Skin of body (tissue), 2 donors: Measurements from ENCODE around the gene CAD. TPM values are rescaled to one million over a fixed set of nuclear protein-coding genes. Genes with fewer than 3 reads are reported as not detected.

Experiments
- DNase-seq: peaks from one replicate; lab custom pipeline; 2025; lab: John Stamatoyannopoulos, UW
- total RNA-seq: library from RNA; depleted of rRNA; stranded (reverse); fragments of >200 nt; gene quantifications from one replicate; pipeline ENCODE4 v1.2.3, GENCODE V29; 2014

Gene CAD
- total RNA-seq, 1 donor from 2014 or later, result 35.2 TPM

DNA sequence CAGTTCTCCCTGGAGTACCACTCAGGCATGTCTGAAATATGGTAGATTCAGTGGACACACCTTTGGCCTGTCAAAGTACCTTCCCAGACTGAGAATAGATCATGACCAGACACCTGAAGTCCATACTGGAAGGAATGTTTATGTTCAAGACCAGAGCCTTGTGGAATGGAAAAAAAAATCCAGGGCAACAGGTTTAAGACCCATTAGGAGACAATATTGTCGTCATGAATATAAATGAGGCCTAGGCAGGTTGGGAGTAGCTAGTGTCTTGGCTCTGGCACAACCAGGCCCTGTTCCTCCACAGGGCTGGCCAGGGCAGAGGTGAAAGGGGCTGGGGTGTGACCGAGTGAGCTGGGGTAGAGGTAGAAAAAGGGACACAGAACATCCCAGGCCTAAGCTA lies 18.5 kb upstream of the CAD start:
- DNase-seq, result no peak

GRCh38 chr2:27199241-27199640 lies 17.9 kb upstream of the CAD start:
- no peak for DNase-seq

DNA sequence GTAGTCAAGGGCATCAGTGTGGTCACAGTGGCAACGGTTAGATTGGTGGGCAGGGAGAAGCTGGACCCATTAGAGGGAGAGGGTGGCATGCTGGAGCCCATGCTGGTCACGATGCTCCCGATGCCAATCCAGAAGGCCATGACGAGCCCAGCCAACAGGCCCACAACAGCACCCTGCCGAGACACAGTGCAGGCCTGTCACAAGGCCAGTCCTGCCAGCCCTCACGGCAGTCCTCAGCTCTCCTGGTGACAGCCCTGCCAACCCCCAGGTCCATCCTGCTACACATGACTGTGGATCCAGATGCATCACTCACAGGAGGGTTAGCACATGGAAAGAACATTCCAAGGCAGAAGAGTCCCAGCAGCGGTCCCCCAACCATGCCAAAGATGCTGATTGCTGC lies 15.5 kb upstream of the CAD start:
- DNase-seq, result no peak

DNA sequence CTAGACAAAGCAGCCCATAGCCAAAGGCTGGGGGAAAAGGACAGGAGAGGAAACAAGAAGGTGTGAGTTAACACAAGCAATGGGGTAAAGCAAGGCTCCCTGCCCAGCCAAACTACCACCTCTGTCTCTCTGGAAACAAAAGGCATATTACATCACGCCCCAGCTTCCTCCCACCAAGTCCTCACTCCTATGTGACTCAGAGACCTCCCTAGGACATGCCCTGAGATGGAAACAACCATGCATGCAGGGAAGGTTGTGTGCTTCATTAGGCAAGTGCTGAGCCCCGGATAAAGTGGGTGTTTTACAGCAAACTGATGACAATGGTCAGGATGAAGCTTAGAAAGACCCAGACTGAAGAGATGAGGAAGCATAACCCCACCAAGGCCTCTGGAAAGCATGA lies 14.3 kb upstream of the CAD start:
- no peak for DNase-seq

DNA sequence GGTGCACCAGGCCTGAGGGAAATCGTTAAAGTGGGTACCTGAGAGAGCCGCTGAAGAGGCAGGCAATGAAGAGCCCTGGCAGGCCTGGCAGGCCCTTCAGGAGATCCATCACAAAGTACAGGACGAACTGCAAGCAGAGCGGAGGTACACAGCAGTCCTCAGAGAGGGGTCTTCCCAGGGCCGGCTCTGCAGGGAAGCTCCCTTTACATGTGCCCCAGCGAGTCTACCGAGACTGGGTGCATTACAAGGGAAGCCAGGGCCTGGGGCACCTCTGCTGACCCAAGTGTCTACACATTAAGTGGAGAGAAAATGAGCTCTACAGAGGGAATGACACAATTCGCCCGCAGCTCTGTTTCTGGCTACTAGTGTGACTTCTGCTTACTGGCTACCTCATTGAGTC lies 13.4 kb upstream of the CAD start:
- DNase-seq, result no peak

DNA sequence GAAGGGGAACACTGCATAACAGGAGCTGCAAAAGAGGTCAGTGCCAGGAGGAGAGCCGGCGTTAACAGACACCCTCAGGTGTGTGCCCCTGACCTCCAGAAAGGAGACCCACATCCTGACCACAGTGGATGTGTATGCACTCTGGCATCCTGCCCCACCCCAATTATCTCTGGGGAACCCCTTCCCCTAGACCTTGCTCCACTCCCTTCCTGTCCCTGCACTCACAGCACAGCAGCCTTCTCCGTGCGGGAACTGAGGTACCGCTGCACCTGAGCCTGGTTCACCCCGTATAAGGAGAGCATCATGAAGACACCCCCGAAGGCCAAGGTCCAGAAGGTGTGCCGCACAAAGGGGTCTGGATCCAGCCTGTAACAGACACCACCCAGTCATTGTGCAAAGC lies 12.6 kb upstream of the CAD start:
- DNase-seq, result no peak

DNA sequence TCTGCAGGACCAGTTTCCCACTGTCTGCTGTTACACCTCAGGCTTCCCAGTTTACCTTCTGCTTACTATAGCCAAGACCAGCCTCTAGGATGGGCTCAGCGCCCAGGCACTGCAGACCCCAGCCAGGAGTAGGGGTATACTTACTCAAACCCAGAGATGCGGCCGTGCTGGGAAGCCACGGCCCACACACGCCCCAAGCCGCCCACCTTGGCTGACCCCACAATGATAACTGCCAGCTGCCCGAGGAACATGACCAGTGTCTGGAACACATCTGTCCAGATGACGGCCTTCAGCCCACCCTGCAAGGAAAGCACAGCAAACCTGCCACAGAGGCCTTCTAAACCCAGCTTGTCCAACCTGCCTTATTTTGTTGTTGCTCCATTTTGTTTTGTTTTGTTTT lies 12.0 kb upstream of the CAD start:
- no peak for DNase-seq

DNA sequence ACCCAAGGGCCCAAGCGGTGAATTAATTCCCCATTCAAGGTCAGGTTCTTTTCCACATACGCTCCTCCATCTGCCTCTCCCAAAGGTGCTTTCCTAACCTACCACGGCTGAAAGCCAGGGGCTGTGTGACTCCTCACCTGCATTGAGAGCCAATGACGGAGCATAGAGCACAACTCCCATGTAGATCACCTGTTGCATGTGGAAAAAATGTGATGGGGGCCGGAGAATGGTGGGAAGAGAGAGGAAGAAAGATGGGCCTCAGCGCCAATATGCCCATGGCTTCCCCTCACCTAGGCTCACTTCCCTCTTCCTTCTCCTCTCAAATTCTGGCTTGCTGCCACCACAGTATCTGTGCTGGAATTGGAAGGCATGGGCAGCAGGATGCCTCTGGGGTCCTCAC lies 10.8 kb upstream of the CAD start:
- DNase-seq, result no peak

DNA sequence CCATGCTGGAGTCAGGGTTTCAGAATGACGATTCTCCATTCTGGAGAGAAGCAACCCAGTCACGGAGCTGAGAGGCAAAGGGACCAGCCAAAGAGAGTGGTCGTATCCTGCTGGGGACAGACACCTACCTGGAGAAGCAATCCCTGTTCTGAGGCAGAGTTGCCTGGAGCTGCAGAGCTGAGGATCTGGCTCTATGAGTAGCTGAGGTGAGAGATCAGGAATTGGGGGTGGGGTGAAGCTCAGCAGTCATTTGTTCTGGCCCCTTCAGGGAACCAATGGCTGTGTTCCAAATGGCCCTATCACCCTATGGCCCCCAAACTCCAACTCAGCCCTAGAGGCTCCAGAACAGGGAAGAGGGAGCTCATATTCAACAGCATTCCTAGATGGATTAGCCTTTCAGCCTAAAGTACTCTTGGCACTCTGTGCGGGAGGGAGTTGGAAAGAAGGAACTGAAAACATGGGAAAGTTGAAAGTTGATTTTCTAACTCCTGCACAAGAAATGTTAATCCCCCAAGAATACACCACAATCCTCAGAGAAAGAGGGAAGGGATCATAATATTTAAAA lies 8.6 kb upstream of the CAD start:
- no peak for DNase-seq

DNA sequence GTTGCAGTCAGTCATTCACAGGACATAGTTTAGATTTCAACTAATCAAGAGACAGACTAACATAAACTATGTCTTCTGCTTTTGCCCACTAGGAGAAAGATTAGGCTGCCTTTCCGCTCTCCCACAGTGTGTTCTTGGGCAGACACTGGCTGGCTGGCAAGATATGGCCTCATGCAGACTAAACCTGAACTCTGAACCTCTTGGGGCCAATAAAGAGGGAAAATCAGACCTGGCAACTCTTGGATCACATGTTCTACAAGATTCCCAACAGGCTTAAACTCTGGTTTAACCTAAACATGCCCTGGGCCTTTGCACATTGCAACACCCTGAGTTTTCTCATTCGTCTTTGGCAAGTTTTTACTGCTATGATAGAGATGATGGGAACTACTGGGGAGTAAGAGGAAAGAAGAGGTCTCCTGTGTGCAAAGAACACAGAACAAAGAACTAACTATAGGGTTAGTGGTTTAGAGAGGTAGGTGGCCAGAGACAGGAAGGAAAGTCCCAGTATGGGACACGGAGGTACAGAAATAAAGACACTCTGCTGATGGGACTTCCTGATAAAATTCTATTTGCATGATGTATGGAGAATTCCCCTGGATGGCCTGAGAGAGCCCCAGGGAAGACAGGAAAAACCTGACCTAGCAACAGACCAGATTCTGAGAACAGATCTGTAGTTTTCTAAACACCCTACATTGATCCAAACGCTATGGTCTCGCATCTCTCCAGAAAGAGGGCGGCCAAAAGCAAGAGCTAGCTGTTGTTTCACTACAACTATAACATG lies 7.4 kb upstream of the CAD start:
- DNase-seq, result no peak

GRCh38 chr2:27211241-27211942 lies 5.8 kb upstream of the CAD start:
- DNase-seq, result no peak

GRCh38 chr2:27211943-27212625 lies 5.1 kb upstream of the CAD start, which contains the start of the genes ATRAID and SLC5A6:
Gene ATRAID, plus strand, starts transcription at chr2:27212041. Its CDS starts 328 bp downstream, at chr2:27212369.
Gene SLC5A6, minus strand, starts transcription at chr2:27212268. Its CDS starts 4,618 bp downstream, at chr2:27207650.
- DNase-seq, result peak; percentile 80

DNA sequence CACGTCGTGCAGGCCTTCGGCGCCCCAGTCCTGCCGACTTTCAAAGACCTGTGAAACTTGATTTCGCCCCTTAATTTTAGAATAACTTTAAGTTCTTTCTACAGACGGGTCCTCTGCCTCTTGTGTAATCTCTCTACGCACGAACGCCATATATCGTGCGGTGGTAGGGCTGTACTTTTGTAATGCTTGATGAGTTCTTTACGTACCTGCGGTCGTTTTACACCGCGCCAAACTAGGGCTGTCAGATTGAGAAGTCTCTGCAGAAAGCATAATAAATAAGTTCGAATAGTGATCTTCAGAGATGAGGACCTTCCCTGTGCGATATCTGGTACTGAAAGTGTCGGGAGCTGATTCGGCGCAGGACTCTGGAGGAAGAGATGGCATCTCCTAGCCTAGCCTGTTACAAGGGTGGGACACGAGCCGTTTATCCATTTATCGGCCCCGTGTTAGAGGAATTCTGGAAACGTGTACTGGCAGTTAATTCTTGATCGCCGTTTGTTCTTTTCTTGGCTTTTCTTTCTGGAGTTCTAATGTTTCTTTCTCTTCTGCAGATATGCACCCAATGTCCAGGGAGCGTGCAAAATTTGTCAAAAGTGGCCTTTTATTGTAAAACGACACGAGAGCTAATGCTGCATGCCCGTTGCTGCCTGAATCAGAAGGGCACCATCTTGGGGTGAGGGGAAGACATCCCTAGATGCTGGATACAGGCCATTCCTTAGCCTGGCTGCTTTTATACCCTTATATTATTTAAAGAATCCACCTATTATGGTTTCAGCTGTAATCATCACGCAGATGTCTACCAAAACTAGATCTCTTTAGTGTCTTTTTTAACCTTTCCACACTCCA lies 4.3 kb upstream of the CAD start:
- DNase-seq, result peak; percentile 37

- DNase-seq, result no peak
Measured at GRCh38 chr2:27214941-27215340, 2.2 kb upstream of the CAD start.

DNA sequence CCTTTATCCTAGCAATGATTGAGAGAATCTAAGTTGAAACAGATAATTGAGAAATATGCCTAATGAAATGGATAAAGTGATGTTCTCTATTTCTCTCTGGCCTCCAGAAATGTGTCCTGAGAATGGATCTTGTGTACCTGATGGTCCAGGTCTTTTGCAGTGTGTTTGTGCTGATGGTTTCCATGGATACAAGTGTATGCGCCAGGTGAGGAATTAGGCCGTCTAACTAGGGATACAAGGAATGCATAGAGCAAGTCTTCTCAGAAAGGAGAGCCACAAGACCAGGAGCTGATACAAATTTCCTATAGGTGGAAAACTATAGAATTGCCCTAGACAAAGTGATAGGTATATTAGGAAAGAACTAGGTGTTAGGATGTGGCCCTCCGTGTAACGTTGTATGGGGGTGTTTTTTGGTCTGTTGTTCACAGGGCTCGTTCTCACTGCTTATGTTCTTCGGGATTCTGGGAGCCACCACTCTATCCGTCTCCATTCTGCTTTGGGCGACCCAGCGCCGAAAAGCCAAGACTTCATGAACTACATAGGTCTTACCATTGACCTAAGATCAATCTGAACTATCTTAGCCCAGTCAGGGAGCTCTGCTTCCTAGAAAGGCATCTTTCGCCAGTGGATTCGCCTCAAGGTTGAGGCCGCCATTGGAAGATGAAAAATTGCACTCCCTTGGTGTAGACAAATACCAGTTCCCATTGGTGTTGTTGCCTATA lies 592 bp upstream of the CAD start:
- DNase-seq, result no peak

GRCh38 chr2:27218614-27219013 lies 1.4 kb downstream of the CAD start:
- DNase-seq, result no peak

DNA sequence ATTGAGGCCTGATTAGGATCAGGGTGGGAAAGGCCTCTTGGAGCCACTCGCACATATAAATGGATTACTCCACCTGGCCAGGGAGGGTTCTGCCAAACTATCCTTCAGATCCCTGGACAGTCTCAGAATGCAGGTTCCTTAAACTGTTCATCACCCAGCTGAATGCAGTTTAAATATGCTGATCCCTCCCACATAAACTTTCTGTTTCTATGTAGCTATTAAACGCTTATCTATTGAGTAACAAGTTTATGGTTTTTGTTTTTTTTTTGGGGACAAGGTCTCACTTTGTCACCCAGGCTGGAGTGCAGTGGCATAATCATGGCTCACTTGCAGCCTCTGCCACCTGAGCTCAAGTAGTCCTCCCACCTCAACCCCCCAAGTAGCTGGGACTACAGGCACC lies 1.9 kb downstream of the CAD start:
- DNase-seq, result no peak

DNA sequence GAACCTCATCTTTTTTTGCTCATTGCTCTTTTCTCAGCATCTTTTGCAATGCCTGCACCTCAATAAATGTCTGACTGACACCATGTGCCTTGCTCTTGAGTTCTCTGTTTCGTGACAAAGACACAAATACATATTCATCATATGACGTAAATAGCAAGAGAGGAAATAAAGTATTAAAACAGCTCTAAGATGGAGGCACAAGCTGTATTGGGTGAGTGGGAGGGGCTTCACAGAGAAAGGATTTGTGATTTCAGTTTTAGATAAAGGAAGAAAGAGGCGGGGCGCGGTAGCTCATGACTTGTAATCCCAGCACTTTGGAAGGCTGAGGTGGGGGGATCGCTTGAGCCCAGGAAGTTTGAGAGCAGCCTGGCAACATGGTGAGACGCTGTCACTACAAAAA lies 2.9 kb downstream of the CAD start:
- DNase-seq, result no peak

GRCh38 chr2:27221166-27221565 lies 4.0 kb downstream of the CAD start:
- DNase-seq, result no peak

DNA sequence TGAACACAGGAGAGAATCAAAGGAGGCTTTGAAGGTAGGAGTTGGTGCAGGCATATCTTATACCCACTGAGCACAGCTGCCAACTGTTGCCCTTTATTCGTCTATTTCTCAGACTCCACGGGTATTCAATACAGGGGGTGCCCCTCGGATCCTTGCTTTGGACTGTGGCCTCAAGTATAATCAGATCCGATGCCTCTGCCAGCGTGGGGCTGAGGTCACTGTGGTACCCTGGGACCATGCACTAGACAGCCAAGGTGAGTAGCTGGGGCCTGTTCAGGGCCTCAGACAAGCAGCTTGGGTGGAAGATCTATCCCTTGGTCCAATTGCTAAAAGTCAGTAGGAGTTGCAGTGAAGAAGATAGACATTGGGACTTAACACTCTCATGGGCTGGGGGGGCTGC lies 5.2 kb downstream of the CAD start:
- DNase-seq, result no peak
